Stimulated activated memory B cell treated with anti-CD40 and anti-IgM and Interleukin-4, amounts not matched to agents 10 μg/mL and 1 μg/mL and 100 μg/mL, for 72 hours (primary cell): ENCODE data around the gene ISCA2.

Experiments used
- ATAC-seq: fragments of 150-1000 bp; cut with Tn5 transposase; 2 replicates; pipeline ENCODE4 v1.10.0; 2021
- H3K27ac Mint-ChIP-seq: one replicate; pipeline ENCODE4 v1.8.0; 2022; ENCODE audit warnings: mild to moderate bottlenecking, mixed read lengths
- H3K27me3 Mint-ChIP-seq: one replicate; pipeline ENCODE4 v1.8.0; 2022; ENCODE audit warnings: mixed read lengths
- H3K36me3 Mint-ChIP-seq: one replicate; pipeline ENCODE4 v1.8.0; 2022; ENCODE audit warnings: mixed read lengths
- H3K4me1 Mint-ChIP-seq: one replicate; pipeline ENCODE4 v1.8.0; 2022; ENCODE audit warnings: mixed read lengths
- H3K4me3 Mint-ChIP-seq: one replicate; pipeline ENCODE4 v1.8.0; 2022; ENCODE audit warnings: mild to moderate bottlenecking, moderate library complexity, mixed read lengths
- H3K9me3 Mint-ChIP-seq: one replicate; pipeline ENCODE4 v1.8.0; 2022; ENCODE audit warnings: mixed read lengths

Gene ISCA2

GRCh38 chr14:74474376-74474775 is 19.2 kb upstream of the ISCA2 start:
- Mint-ChIP-seq H3K27me3 (no peaks in the 10 kb centered on the region), H3K4me1 (no peaks in the 10 kb centered on the region), H3K9me3 (peaks cover 4% of the 10 kb centered on the region), H3K27ac (no peak overlapping the region), H3K4me3 (no peak overlapping the region), H3K36me3 (peaks cover 51% of the 10 kb centered on the region)
- ATAC-seq = no peak

- H3K27me3 Mint-ChIP-seq = no peaks in the 10 kb centered on the region
- H3K27ac Mint-ChIP-seq = no peak overlapping the region
- H3K9me3 Mint-ChIP-seq = peaks cover 4% of the 10 kb centered on the region
- no peaks in the 10 kb centered on the region for H3K4me1 Mint-ChIP-seq
- no peak for ATAC-seq
- H3K4me3 Mint-ChIP-seq = no peak overlapping the region
- H3K36me3 Mint-ChIP-seq = peaks cover 60% of the 10 kb centered on the region
These were observed 17.9 kb upstream of the ISCA2 start for GRCh38 chr14:74475678-74476077.

GRCh38 chr14:74476107-74476506 is 17.5 kb upstream of the ISCA2 start:
- no peak overlapping the region for H3K27ac Mint-ChIP-seq
- H3K4me3 Mint-ChIP-seq = no peak overlapping the region
- no peaks in the 10 kb centered on the region for H3K27me3 Mint-ChIP-seq
- peaks cover 4% of the 10 kb centered on the region for H3K9me3 Mint-ChIP-seq
- H3K36me3 Mint-ChIP-seq = peaks cover 64% of the 10 kb centered on the region
- ATAC-seq = no peak
- H3K4me1 Mint-ChIP-seq = no peaks in the 10 kb centered on the region

GRCh38 chr14:74476607-74477006 is 17.0 kb upstream of the ISCA2 start:
- H3K36me3 Mint-ChIP-seq = peaks cover 68% of the 10 kb centered on the region
- ATAC-seq = no peak
- H3K4me3 Mint-ChIP-seq = no peak overlapping the region
- H3K27me3 Mint-ChIP-seq = no peaks in the 10 kb centered on the region
- peak overlapping the region; percentile 4 for H3K27ac Mint-ChIP-seq
- peaks cover 4% of the 10 kb centered on the region for H3K9me3 Mint-ChIP-seq
- H3K4me1 Mint-ChIP-seq = no peaks in the 10 kb centered on the region

DNA sequence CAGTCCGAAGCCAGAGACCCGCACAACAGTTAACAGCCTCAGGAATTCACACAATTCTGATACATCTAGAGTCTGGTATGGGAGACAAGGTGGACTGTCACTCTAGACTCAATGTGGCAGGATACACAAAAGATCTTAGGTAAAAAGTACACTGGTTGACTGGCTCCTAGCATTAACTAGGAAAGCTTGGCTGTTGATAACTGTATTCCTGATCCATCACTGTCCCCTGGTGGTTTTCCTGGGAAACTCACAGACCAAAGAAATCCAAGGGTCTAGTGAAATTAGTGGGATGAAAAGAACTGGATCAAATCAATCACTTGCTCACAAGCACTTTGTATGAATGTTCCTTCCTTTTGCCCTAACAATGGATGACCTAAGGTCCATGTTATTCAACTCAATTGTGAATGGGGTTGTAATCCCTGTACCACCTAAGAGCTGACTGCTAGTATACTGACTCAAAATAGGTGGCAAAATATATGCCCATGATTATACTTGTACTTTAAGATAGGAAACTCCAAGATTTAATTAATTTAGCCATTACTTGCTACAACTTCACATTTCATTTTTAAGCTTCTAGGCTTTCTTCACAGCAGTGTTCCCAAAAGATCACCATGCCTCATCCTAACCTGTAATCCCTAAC is 14.4 kb upstream of the ISCA2 start:
- Mint-ChIP-seq H3K27me3 (no peaks in the 10 kb centered on the region), H3K27ac (no peak overlapping the region), H3K4me3 (no peak overlapping the region), H3K4me1 (no peaks in the 10 kb centered on the region), H3K36me3 (peaks cover 65% of the 10 kb centered on the region), H3K9me3 (no peaks in the 10 kb centered on the region)
- no peak for ATAC-seq

DNA sequence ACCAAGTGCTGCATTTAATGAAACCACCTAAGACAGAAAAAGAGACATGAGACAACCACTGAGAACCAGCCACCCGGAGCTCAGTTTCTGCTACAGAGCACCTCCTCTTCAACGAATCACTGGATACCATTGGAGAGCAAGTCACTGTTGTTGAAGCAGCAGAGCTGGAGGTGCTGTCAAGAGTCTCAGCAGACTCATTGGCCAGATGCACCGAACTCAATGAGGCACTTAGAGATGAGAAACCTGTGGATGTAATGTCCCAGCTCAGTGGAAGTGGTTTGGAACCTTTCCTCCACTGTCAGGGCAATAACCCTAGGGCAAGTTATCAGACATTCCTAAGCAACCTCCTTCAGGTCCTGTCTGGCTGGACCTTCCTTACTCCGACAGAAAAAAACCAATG is 13.5 kb upstream of the ISCA2 start:
- H3K9me3 Mint-ChIP-seq = no peaks in the 10 kb centered on the region

GRCh38 chr14:74482571-74482970 is 11.0 kb upstream of the ISCA2 start:
- Mint-ChIP-seq H3K36me3 (peaks cover 49% of the 10 kb centered on the region), H3K9me3 (no peaks in the 10 kb centered on the region)
- no peak for ATAC-seq

More for the DNA sequence above, 13.5 kb upstream of the ISCA2 start:
- ATAC-seq = no peak
- Mint-ChIP-seq H3K27ac (no peak overlapping the region), H3K4me3 (no peak overlapping the region), H3K4me1 (no peaks in the 10 kb centered on the region), H3K36me3 (peaks cover 68% of the 10 kb centered on the region), H3K27me3 (no peaks in the 10 kb centered on the region)

DNA sequence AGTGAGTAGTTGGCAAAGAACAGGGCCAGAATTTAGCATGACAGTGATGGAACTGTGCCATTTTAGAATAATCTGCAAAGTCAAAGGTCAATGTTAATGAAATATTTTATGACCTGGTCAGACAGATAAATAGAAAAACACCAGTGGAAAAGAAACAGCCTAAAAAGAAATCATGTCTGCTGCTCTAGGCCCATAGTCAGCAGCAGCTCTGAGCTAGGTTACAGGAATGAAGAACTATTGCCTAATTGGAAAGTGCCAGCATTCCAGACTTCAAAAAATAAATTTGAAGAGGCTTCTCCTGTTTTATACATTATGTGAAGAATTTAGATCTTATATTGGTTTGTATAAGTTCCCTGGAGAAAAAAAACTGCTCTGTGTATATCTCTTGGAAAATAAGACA is 10.2 kb upstream of the ISCA2 start:
- Mint-ChIP-seq H3K36me3 (peaks cover 49% of the 10 kb centered on the region), H3K27me3 (no peaks in the 10 kb centered on the region), H3K27ac (no peak overlapping the region), H3K4me3 (no peak overlapping the region), H3K4me1 (no peaks in the 10 kb centered on the region), H3K9me3 (no peaks in the 10 kb centered on the region)
- ATAC-seq = no peak

More at GRCh38 chr14:74482571-74482970, 11.0 kb upstream of the ISCA2 start:
- H3K27ac Mint-ChIP-seq = no peak overlapping the region
- H3K4me3 Mint-ChIP-seq = no peak overlapping the region
- H3K27me3 Mint-ChIP-seq = no peaks in the 10 kb centered on the region
- H3K4me1 Mint-ChIP-seq = no peaks in the 10 kb centered on the region

DNA sequence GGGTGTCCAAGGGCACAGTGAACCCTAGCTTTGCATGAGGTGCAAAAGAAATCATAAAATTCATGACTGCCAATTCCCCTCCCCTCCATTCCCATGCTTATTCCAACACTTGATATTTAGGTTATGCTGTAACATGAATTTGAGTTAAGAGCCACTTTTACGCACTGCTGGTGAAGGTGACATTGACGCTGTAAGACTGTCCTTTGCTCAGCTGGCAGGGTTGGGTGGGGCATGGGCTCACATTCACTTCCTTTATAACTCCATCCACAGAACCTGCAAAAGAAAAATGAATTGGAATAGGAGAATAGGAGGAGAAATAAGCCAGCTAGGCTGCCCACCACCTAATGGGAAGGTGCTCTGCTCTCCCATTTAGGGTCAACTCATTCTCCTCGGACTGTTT is 7.4 kb upstream of the ISCA2 start:
- Mint-ChIP-seq H3K9me3 (no peaks in the 10 kb centered on the region), H3K4me1 (peaks cover 7% of the 10 kb centered on the region), H3K27me3 (no peaks in the 10 kb centered on the region), H3K36me3 (peaks cover 32% of the 10 kb centered on the region), H3K4me3 (no peak overlapping the region), H3K27ac (no peak overlapping the region)
- no peak for ATAC-seq

- Mint-ChIP-seq H3K36me3 (peaks cover 11% of the 10 kb centered on the region), H3K4me1 (peaks cover 7% of the 10 kb centered on the region), H3K4me3 (no peak overlapping the region), H3K27ac (peak overlapping the region; percentile 44), H3K27me3 (no peaks in the 10 kb centered on the region), H3K9me3 (no peaks in the 10 kb centered on the region)
- ATAC-seq = no peak
These were observed 4.7 kb upstream of the ISCA2 start for GRCh38 chr14:74488786-74489397.

DNA sequence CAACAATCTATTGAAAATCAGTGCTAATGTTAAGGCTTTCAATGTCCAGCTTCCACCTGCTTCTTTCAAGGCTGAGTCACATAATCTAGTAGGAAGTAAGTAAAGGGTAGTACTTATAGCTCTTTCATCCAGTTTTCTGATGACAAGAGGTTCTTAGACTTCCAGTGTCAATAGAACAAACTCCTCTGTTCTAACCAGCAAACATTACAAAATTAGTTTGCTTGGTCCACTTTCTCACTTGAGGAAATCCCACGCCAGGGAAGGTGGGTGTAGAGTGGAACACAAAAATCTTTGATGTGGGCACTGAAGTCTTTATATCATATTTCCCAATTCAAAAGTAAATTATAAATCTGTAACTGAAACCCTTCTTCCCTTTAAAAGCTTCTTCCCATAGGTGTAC is 3.1 kb upstream of the ISCA2 start:
- H3K36me3 Mint-ChIP-seq = no peaks in the 10 kb centered on the region
- H3K4me3 Mint-ChIP-seq = no peak overlapping the region
- H3K27me3 Mint-ChIP-seq = no peaks in the 10 kb centered on the region
- H3K27ac Mint-ChIP-seq = no peak overlapping the region
- H3K4me1 Mint-ChIP-seq = peaks cover 21% of the 10 kb centered on the region
- no peaks in the 10 kb centered on the region for H3K9me3 Mint-ChIP-seq
- no peak for ATAC-seq

GRCh38 chr14:74491956-74492775 is 1.4 kb upstream of the ISCA2 start:
- Mint-ChIP-seq H3K4me3 (no peak overlapping the region), H3K4me1 (peaks cover 21% of the 10 kb centered on the region), H3K36me3 (no peaks in the 10 kb centered on the region), H3K9me3 (no peaks in the 10 kb centered on the region), H3K27ac (no peak overlapping the region), H3K27me3 (no peaks in the 10 kb centered on the region)
- no peak for ATAC-seq

- peak; percentile 14 for ATAC-seq
- H3K9me3 Mint-ChIP-seq = no peaks in the 10 kb centered on the region
- H3K4me3 Mint-ChIP-seq = no peak within 1 kb of the TSS
- H3K27me3 Mint-ChIP-seq = no peaks in the 10 kb centered on the region
- H3K4me1 Mint-ChIP-seq = peaks cover 21% of the 10 kb centered on the region
- no peak within 1 kb of the TSS for H3K27ac Mint-ChIP-seq
- H3K36me3 Mint-ChIP-seq = no peaks in the 10 kb centered on the region
These were observed 706 bp upstream of the ISCA2 start, which contains the start of gene NPC2 for GRCh38 chr14:74492776-74493342. Gene NPC2, minus strand, starts transcription at chr14:74493305. Its CDS starts 31 bp downstream, at chr14:74493274.

- Mint-ChIP-seq H3K27me3 (no peaks in the 10 kb centered on the region), H3K4me3 (no peak overlapping the region), H3K9me3 (no peaks in the 10 kb centered on the region), H3K27ac (no peak overlapping the region), H3K4me1 (peaks cover 14% of the 10 kb centered on the region), H3K36me3 (no peaks in the 10 kb centered on the region)
- ATAC-seq = no peak
These were observed 1.8 kb downstream of the ISCA2 start for GRCh38 chr14:74495356-74495755.

DNA sequence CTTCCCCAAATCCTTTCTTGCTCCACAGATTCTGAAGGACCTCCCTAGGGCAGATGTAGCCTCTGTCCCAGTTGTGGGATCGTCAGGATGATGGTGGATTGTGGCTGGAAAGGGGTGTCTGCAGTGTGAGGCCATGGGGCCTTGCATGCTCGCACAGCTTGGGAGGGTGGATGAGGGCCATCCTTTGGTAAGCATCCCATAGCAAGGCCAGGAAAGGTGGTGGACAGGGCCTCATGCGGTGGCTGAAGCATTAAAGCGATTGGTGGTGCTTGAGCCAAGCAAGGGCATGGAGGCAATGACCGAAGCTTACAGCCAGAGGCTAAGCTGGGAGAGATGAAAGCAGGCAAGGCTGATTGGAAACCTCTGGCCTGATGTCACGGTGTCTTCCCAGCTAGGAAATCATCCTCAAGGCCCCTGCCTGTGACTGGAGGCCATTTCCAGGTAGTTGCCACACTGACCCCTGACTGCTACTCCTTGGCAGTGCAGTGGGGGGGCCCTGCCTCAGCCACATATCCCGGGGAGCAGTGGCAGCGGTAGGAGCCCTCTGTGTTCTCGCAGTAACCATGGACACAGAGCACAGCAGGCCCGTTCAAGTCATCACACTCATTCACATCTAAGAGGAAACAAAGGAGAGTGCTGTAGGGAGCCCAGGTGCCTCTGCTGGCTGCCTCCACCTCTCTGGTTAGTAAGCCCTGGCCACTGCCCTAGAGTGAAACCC is 7.0 kb downstream of the ISCA2 start:
- no peaks in the 10 kb centered on the region for H3K9me3 Mint-ChIP-seq
- H3K27ac Mint-ChIP-seq = no peak overlapping the region
- H3K27me3 Mint-ChIP-seq = no peaks in the 10 kb centered on the region
- H3K36me3 Mint-ChIP-seq = no peaks in the 10 kb centered on the region
- no peak for ATAC-seq
- H3K4me3 Mint-ChIP-seq = no peak overlapping the region
- H3K4me1 Mint-ChIP-seq = peaks cover 7% of the 10 kb centered on the region
